NCI-H2081 treated with DMSO at 0.1 percent for 48 hours (cell line): ENCODE results near the gene SET.
A peak's percentile ranks its signal among the peaks of the same experiment; 100 is the strongest.
"Not testable (repeated sequence)": the region's sequence is repeated elsewhere in the genome, so short reads cannot be mapped to it uniquely, and the experiment has no call there.

Experiments
- DNase-seq: peaks from one replicate; lab custom pipeline; 2025; lab: John Stamatoyannopoulos, UW

The SET gene, protein sequence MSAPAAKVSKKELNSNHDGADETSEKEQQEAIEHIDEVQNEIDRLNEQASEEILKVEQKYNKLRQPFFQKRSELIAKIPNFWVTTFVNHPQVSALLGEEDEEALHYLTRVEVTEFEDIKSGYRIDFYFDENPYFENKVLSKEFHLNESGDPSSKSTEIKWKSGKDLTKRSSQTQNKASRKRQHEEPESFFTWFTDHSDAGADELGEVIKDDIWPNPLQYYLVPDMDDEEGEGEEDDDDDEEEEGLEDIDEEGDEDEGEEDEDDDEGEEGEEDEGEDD

GRCh38 chr9:128688501-128689292 is at the start of gene SET:
TSS of gene SET (plus strand) at chr9:128689222. CDS start at chr9:128689583, 361 bp downstream.
- peak; percentile 55 for DNase-seq

GRCh38 chr9:128640603-128641002 is 48.4 kb upstream of the SET start:
- no peak for DNase-seq

- no peak for DNase-seq
Observed at GRCh38 chr9:128642675-128643245, 46.3 kb upstream of the SET start.

- no peak for DNase-seq
Observed at GRCh38 chr9:128643519-128644300, 45.3 kb upstream of the SET start.

- not testable (repeated sequence) for DNase-seq
Observed at GRCh38 chr9:128648206-128648605, 40.8 kb upstream of the SET start.

GRCh38 chr9:128651798-128652197 is 37.2 kb upstream of the SET start:
- no peak for DNase-seq

DNA sequence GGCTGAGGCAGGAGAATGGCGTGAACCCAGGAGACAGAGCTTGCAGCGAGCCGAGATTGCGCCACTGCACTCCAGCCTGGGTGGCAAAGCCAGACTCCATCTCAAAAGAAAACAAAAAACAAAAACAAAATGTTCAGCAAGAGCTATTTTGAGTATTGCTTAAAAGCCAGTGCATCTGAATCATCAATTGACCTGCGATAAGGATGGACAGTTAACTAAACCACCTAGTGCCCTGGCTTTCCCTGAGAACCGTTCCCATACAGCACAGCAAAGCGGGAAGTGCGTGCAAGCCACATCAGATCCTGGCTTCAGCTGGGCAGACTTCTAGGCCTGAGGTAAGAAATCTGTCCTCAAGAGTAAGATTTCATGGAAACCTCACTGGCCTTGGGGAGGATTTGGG is 35.1 kb upstream of the SET start:
- no peak for DNase-seq

DNA sequence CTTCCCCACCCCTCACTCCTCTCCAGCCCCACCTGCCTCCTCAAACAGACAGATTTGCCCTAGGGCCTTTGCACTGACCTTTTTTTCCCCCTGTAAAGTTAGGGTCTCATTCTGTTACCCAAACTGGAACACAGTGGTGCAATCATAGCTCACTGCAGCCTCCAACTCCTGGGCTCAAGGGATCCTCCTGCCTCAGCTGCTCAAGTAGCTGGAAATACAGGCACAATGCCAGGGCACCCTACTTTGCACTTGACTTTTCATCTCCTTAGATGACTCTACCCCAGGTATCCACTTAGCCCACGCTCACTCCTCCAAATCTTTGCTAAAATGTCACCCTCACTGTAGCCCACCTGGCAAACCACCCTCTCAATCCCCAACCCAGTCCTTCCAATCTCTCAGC is 34.5 kb upstream of the SET start:
- no peak for DNase-seq

DNA sequence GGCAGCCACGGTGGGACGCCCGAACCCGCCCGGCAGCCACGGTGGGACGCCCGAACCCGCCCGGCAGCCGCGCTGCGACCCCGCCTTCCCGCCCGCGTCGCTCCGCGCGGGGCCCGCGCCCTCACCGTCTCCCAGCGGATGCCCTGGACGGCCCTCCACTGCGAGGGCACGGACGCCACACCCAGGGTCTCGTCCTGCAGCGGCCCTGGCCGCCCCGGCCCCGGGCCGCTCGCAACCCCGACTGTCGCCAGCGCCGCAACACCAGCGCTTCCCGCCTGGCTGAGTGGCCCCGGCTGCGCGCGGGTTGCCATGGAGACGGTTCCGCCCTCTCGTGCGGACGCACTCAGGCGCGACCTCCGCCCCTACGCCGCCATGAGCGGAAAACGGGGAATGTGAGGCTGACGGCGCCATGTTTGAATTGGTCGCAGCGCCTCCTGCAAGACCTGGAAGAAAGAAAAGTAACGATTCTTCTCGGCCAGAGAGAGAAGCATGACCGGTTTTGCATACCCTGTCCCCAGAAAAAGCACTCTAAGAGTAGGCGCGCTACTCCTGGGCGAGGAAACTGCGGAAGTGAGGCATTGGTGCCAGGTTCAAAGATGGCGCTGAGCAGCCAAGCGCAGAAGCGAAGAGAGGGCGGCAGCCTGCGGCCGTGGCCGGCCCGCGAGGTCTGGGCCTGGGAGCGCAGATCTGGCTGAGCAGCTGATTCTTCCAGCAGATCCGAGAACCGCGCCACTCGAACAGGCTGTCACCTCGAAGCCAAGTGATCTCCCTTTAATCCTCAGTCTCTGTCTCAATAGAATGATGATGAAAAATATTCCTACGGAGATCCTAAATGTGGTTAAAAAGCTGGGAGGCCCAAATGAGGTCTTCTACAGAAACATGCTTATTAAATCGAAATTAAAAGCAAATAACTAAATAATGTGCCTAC is 32.3 kb upstream of the SET start, which contains the start of gene DYNC2I2:
DYNC2I2 (minus strand) TSS at position 432 of the 928 bp plus-strand sequence; CDS start at position 311, 121 bp downstream.
- DNase-seq, result peak; percentile 56

DNA sequence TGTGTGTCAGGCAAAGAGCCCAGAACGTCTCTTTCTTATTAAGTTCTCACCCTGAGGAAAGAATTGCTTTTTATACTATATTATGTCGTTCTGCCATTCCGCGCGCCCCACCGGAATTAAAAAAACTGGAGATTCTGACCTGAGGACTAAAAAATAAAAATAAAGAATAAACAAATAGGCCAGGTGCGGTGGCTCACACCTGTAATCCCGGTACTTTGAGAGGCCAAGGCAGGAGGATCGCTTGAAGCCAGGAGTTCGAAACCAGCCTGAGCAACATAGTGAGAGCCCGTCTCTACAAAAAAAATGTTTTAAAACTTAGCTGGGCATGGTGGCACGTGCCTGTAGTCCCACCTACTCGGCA is 31.7 kb upstream of the SET start:
- no peak for DNase-seq

DNA sequence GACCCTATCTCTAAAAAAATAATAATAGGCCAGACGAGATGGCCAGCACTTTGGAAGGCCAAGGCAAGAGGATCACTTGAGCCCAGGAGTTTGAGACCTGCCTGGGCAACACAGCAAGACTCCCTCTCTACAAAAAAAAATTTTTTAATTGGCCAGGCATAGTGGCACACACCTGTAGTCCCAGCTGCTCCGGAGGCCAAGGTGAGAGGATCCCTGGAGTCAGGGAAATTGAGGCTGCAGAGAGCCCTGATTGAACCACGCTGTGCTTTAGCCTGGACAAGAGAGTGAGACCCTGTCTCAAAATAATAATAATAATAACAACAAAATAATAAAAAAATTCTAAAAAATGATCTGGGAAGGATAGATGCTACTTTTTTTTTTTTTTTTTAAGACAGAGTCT is 31.2 kb upstream of the SET start:
- no peak for DNase-seq

DNA sequence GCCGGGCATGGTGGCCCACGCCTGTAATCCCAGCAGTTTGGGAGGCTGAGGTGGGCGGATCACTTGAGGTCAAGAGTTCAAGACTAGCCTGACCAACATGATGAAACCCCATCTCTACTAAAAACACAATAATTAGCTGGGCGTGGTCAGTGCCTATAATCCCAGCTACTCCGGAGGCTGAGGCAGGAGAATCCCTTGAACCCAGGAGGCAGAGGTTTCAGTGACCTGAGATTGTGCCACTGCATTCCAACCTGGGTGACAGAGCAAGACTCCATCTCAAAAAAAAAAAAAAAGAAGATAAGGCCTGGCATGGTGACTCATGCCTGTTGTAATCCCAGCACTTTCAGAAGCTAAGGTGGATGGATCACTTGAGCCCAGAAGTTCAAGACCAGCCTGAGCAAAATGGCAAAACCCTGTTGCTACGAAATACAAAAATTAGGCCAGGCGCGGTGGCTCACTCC is 22.5 kb upstream of the SET start:
- DNase-seq, result not testable (repeated sequence)

DNA sequence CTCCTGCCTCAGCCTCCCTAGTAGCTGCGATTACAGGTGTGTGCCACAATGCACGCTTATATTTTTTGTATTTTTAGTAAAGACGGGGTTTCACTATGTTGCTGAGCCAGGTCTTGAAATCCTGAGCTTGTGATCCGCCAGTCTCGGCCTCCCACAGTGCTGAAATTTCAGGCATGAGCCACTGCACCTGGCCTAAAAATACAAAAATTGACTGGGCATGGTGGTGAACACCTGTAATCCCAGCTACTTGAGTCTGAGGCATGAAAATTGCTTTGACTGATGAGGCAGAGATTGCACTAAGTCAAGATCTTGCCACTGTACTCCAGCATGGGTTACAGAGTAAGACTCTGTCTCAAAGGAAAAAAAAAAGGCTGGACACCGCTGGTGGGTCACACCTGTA is 19.2 kb upstream of the SET start:
- DNase-seq, result no peak

- no peak for DNase-seq
Observed at GRCh38 chr9:128675382-128675781, 13.6 kb upstream of the SET start.

DNA sequence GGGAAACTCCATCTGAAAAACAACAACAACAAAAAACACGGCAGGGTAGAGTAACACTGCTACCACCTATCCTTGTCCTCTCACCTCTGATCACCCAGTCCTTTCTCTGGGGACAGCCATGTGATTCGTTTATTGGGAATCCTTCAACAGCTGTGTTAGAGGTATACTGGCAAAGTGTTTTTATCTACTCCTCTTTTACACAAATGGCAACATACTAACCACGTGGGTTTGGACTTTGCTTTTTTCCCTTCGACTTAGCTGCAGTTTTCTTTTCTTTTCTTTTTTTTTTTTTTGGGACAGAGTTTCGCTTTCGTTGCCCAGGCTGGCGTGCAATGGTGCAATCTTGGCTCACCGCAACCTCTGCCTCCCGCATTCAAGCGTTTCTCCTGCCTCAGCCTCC is 11.2 kb upstream of the SET start:
- DNase-seq, result no peak

- no peak for DNase-seq
Observed at GRCh38 chr9:128683340-128684064, 5.5 kb upstream of the SET start.

GRCh38 chr9:128684065-128684324 is 5.0 kb upstream of the SET start:
- no peak for DNase-seq

- DNase-seq, result no peak
Observed at GRCh38 chr9:128684325-128685199, 4.5 kb upstream of the SET start.

- DNase-seq, result no peak
Observed at GRCh38 chr9:128685636-128686489, 3.2 kb upstream of the SET start.
